Measurements from ENCODE around the gene VRTN.

VRTN gene

DNA sequence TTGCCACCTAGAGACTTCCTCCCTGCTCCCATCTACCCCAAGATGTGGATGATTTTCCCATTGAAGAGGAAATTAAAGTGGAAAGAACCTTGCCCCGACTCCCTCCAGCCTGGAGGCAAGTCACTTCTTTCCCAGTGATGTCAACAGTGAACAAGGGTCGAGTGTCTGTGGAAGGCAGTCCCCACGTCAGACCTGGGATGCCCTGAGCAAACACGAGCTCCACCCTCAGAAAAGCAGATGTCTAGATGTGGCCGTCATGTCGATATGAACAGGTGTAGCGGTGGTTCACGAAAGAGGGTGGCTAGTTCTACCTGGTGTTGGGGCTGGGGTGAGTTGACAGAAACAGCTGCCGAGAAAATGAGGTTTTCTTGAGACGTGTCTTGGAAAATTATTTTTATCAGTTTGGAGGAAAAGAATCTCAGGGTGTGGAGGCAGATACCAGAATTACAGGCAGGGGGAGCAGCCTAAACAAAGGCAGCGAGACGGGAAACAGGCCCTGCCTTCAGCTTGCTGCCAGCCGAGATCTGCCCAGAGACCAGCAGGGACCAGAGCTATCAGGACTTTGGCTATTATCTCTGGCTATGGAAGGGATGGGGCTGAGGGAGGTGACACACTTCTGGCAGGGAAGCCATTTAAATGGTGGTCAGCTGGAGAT is 51.9 kb downstream of the VRTN start:
- DNase-seq (ENCODE audit: low read depth) = no peak

DNA sequence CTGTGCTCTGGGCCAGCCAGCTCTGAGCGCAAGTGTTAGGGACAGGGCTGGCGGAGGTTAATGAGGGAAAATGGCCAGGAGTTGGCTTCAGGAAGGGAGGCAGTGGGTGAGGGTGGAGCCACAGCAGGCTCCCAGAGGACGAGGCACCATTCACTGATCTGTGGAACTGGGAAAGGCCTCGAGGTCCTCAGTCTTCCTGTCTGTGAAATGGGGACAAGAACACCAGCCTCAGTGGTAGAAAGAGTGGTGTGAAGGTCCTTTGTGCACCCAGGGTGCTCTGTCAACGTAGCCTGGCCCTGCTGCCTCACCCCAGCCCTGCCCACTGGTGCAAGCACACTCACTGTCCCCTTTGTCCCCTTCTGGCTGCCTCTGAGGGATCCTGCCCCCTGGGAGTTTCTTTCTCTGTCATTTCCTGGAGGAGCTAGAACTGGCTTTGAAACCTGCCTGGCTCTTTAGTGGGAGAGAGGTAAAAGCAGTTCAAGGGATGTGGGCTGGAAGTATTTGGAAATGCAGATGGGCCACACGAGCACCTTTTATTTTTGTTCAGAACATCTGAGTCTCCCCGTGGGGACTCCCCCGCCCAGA is 52.7 kb downstream of the VRTN start:
- no peak for DNase-seq (ENCODE audit: low read depth)

DNA sequence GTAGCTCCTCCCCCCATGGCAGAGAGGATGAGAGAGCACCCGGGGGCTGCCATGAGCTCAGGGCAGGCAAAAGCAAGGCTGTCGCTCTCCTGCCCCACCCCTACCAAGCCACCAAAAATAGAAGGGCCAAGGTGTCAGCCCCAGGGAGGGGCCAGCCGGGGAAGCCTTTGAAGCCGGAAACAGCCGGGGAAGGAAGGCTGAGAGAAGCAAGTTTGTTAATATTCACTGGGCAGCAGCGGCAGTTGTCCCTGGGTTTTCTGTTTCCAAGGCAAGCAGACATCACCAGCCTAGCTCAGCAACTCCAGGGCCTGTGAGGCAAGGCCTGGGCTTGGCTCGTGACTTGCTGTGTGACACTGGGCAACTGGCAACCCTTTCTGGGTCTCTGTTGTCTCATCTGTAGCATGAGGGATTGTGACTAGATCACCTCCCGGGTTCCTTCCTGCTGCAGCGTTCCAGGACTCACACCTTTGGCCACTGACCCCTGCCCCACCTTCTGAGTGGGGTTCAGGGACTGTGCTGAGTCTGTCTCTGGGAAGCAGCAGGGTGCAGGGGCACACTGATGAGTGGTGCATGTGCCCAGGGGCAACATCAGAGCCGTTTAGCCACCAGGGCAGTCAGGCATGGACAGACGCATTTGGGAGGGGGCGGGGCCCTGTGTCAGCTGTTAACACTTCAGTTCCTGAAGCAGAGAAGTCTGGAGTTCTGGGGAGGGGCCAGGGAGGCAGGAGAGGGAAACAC is 53.4 kb downstream of the VRTN start:
- DNase-seq (ENCODE audit: low read depth) = no peak

DNA sequence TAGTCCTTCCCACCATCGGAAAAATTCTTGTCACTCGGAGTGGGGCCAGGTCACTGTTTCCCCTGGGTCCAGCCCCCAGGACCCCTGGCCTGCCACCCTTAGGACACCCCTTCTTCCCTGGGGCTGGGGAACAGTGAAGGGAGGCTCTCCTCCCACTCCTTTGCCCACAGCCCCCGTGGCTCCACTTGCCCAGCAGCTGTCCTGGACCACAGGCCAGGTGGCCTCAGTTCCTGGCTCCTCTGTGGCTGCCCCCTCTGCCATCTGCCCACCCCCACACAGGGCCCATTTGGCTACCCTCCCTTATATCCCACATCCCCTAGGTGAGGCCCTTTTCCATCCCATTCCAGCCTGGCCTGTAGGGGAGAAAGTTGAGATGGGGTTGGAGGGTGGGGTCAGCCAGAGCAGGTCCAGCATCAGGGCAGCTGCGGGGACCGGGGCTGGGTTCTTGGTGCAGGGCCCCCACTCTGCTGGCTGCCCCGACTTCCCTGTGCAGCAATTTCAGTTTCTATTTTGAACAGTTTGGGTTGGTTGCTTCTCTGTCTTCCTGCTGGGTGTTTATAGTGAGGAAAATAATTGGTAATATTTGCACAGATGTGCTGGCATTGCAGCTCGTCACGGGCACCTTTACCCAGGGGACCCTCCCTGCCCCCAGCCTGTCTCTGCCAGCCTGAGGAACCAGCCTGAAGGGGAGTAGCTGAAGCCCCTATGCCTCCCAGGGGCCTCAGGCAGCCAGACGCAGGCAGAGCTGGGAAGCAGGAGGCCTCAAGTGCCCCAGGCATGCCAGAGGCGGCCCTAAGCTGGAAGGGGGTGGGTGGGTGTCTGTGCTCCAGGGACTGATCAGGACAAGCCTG is 54.4 kb downstream of the VRTN start:
- DNase-seq (ENCODE audit: low read depth) = no peak

DNA sequence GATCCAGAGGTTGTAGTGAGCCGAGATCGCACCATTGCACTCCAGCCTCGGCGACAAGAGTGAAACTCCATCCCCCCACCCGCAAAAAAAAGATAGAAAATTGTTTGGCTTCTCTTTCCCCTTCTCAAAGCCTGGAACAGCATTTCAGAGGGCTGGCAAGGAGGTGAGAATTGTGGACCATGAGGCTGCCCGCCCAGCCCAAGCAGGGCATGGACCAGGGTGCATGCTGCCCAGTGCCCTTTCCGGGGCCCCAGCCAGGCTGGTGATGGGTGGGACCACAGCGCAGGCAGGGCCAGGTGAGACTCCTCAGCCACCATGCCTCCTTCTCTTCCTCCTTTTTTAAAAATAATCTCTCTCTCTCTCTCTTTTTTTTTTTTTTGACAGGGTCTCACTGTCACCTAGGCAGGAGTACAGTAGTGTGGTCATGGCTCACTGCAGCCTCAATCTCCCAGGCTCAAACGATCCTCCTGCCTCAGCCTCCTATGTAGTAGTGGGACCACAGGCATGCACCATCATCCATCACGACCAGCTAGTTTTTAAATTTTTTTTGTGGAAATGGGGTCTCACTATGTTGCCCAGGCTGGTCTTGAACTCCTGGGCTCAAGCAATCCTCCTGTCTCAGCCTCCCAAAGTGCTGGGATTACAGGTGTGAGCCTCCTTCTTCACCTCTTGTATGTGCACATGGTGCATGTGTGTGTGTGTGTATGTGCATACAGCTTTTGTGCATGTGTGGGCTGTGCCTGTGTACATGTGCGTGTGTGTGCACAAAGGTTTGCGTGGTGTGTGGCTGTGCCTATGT is 55.5 kb downstream of the VRTN start:
- no peak for DNase-seq (ENCODE audit: low read depth)

DNA sequence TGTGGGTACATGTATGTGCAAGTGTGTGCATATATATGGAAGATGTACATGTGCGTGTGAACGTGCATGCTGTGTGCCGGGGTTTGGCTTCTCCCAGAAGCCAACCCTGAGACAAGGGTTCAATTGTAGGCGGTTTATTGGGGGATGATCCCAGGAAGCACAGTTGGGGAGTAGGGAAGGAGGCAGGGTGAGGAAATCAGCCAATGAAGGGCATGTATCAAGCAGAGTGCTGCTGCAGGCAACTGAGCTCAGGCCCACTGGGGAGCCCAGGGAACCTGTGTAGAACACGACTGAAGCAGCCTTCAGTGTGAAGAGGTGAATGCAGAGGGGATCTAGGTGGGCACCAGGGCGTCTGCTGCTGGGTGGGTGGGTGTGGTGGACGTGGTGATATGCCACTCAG is 56.2 kb downstream of the VRTN start:
- DNase-seq (ENCODE audit: low read depth) = no peak

DNA sequence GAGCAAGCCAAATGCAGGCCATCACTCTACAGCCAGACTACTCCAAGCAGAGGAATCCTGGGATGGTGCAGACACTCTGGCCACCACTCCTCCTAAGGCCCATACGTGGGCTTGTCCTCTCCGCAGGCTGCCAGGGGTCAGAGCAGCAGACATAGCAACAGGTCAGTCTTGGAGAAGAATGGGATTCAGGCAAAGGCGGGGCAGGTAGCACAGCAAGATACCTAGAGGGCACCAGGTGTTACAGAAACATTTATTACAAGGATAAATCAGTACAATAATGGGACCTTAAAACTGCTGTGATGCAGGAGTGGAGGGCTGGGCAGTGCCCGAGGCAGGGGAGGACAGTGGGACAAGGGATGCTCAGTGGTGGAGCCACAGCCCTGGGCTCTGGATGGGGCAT is 57.4 kb downstream of the VRTN start:
- DNase-seq (ENCODE audit: low read depth) = no peak

DNA sequence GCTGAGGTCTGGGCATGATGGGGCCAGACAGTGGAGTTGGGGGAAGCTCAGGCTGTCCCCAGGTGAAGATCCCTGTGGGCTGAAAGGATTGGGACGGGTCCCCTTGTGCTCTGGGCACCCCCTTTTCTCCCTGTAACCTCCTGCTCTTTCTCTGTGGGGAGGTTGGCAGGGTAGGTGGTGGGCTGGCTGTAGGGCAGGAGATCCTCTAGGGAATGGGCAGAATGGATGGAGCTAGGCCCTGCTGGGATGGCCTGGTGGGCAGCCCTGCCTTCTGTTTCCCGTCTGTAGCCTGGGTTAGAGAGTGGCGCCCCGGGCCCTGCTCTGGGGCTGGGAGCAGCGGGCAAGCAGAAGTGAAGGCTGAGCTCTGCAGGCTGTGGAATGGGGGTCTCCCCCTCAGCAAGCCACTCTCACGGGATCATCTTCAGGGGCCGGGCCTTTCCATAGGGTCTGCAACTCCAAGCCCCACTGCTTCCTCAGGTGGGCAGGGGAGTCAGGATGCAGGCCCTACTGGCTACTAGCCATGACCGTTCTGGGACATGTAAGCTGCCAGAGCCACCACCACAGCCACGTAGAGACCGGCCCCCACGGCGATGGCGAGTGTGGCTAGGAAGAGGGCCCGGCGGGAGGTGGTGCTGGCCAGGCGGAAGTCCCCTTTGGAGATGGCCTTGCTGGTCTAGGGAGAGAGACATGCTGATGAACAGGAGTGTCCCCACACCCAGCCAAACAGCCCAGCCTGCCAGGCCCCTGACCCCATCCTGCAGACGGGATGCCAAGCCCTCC is 58.9 kb downstream of the VRTN start:
- DNase-seq (ENCODE audit: low read depth) = no peak

DNA sequence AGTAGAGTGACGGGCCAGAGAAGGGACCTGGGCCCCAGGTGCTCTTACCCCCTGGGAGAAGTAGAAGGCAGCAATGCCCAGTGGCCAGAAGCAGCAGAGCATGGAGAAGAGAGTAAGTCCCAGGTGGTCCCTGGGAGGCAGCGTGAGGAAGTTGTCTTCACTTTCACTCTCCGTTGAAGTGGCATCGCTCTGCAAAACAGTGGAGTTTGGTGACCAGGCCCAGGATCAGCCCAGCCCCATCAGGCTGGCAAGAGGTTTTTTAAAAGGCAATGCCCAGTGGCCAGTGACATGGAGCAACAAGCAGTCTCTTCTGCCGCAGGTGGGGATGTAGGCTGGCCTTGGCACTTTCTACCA is 59.5 kb downstream of the VRTN start:
- DNase-seq (ENCODE audit: low read depth) = no peak

DNA sequence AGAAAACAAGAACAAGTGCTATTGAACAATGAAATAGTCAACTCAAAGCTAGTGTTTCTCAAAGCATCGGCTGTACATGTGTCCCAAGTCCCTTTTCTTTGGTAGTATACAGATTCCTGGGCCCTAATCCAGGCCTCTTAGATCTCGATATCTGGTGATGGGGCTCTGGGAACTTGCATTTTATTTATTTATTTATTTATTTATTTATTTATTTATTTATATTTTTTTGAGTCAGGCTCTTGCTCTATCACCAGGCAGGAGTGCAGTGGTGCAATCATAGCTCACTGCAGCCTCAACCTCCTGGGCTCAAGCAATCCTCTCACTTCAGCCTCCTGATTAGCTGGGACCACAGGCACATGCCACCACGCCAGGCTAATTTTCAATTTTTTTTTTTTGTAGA is 60.6 kb downstream of the VRTN start:
- DNase-seq (ENCODE audit: low read depth) = no peak

DNA sequence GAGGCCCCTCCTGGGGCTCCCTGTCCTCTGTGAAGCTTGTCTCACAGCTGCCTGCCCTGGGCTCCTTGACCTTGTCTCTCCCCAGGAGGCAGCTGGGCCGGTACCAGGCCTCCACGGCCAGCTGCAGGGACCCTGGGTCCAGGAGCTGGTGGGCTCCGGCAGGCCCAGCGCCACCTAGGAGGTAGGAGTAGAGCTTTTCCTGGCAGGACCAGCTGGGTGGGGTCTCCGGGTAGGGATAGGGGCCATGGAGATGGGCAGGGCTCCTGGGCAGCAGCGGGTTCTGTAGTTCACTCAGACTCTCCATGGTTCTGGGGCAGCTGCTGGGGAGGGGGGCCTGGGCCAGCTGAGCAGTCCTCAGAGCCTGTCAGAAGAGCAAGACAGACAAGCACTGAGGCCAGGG is 61.2 kb downstream of the VRTN start:
- DNase-seq (ENCODE audit: low read depth) = no peak
